Liver (tissue), 9 donors: ENCODE measurements around the gene CMTM6. TPM values are rescaled to one million over a fixed set of nuclear protein-coding genes. Genes with fewer than 3 reads are reported as not detected.
"Not testable (repeated sequence)": the region's sequence is repeated elsewhere in the genome, so short reads cannot be mapped to it uniquely, and the experiment has no call there.

Experiments used
- DNase-seq: peaks from one replicate; pipeline ENCODE4 v3.0.0-alpha.2; 2017; ENCODE audit warnings: low spot score
- H3K27ac ChIP-seq, 2 donors: one replicate each; pipeline ENCODE4 v1.7.0; 2013; ENCODE audit warnings: inconsistent platforms in 2 of 2, low read length in 2 of 2, control low read depth in 1 of 2, low read depth in 1 of 2, mild to moderate bottlenecking in 1 of 2
- H3K27me3 ChIP-seq, 4 donors: one replicate each; pipeline versions ENCODE4 v1.6.1 to v1.7.0; 2013; ENCODE audit warnings: low read length in 3 of 4, inconsistent platforms in 1 of 4, mild to moderate bottlenecking in 1 of 4, moderate library complexity in 1 of 4; ENCODE audit not compliant: control insufficient read depth in 4 of 4, insufficient read depth in 4 of 4
- H3K36me3 ChIP-seq, 4 donors: one replicate each; pipeline versions ENCODE4 v1.6.1 to v1.7.0; 2013; ENCODE audit warnings: low read length in 3 of 4, mild to moderate bottlenecking in 3 of 4, low read depth in 1 of 4, moderate library complexity in 1 of 4; ENCODE audit not compliant: control insufficient read depth in 4 of 4, insufficient read depth in 3 of 4
- H3K4me1 ChIP-seq, 4 donors: one replicate each; pipeline versions ENCODE4 v1.6.1 to v1.7.0; 2013; ENCODE audit warnings: low read length in 3 of 4, mild to moderate bottlenecking in 3 of 4, moderate library complexity in 1 of 4; ENCODE audit not compliant: control insufficient read depth in 4 of 4, insufficient read depth in 4 of 4
- H3K4me3 ChIP-seq, 3 donors: one replicate each; pipeline versions ENCODE4 v1.6.1 to v1.7.0; 2013; ENCODE audit warnings: low read length in 3 of 3, control low read depth in 1 of 3, low read depth in 1 of 3, mild to moderate bottlenecking in 1 of 3
- H3K9ac ChIP-seq, 2 donors: one replicate each; pipeline ENCODE4 v1.7.0; 2013; ENCODE audit warnings: low read length in 2 of 2, mild to moderate bottlenecking in 2 of 2, moderate library complexity in 2 of 2, control low read depth in 1 of 2, low read depth in 1 of 2
- H3K9me3 ChIP-seq, 4 donors: one replicate each; pipeline versions ENCODE4 v1.6.1 to v1.7.0; 2013; ENCODE audit warnings: low read length in 3 of 4; ENCODE audit not compliant: control insufficient read depth in 4 of 4
- FOXA1 ChIP-seq: IDR thresholded peaks from 2 replicates; pipeline ENCODE4 v1.6.1; 2016; ENCODE audit warnings: antibody characterized with exemption
- FOXA2 ChIP-seq: IDR thresholded peaks from 2 replicates; pipeline ENCODE4 v1.6.1; 2016; ENCODE audit warnings: antibody characterized with exemption
- GABPA ChIP-seq, 2 donors: IDR thresholded peaks in 1 of 2; conservative IDR thresholded peaks in 1 of 2; 2 replicates each; pipeline ENCODE4 v1.6.1; 2016; ENCODE audit warnings: antibody characterized with exemption in 2 of 2, mild to moderate bottlenecking in 1 of 2, moderate library complexity in 1 of 2
- HNF4G ChIP-seq: IDR thresholded peaks from 2 replicates; pipeline ENCODE4 v1.6.1; 2016; ENCODE audit warnings: antibody characterized with exemption
- JUND ChIP-seq, 2 donors: IDR thresholded peaks; 2 replicates each; pipeline ENCODE4 v1.6.1; 2016; ENCODE audit warnings: antibody characterized with exemption in 2 of 2
- NR2F2 ChIP-seq: IDR thresholded peaks from 2 replicates; pipeline ENCODE4 v1.6.1; 2016; ENCODE audit warnings: antibody characterized with exemption
- RAD21 ChIP-seq, 2 donors: IDR thresholded peaks; 2 replicates each; pipeline ENCODE4 v1.6.1; 2016; ENCODE audit warnings: antibody characterized with exemption in 2 of 2, mild to moderate bottlenecking in 2 of 2
- SP1 ChIP-seq: IDR thresholded peaks from 2 replicates; pipeline ENCODE4 v1.6.1; 2018; ENCODE audit warnings: antibody characterized with exemption, mild to moderate bottlenecking
- TAF1 ChIP-seq: conservative IDR thresholded peaks from 2 replicates; pipeline ENCODE4 v1.6.1; 2016; ENCODE audit warnings: antibody characterized with exemption, mild to moderate bottlenecking
- WGBS: extraction: QIAGEN DNeasy Blood & Tissue Kit; methylation state at CpG from one replicate; pipeline ENCODE4 v1.1.7; 2013; 5-methylcytosine and 5-hydroxymethylcytosine counted together
- polyA plus RNA-seq, 2 donors: library from polyadenylated mRNA; stranded (reverse) in 1 of 2; unstranded in 1 of 2; fragments of 200-250 nt in 1 of 2; fragments of >200 nt in 1 of 2; fragmentation: Nextera tagmentation in 1 of 2; extraction: Ambion mirVana in 1 of 2; gene quantifications; one replicate each; pipeline versions ENCODE4 v1.2.1 to v1.2.3, GENCODE V29; 2013 to 2015
- total RNA-seq, 2 donors: library from RNA; depleted of rRNA; stranded (reverse); fragments of >200 nt; gene quantifications; one replicate each; pipeline ENCODE4 v1.2.3, GENCODE V29; 2014
- TF ChIP-seq, protein P1 (sequence below): IDR thresholded peaks from 2 replicates; pipeline ENCODE4 v1.6.1; 2016; ENCODE audit warnings: antibody characterized with exemption, mild to moderate bottlenecking
- TF ChIP-seq, protein P2 (sequence below): fragments of 150-350 bp; IDR thresholded peaks from 2 replicates; pipeline ENCODE4 v1.5.1; 2017; ENCODE audit warnings: improper control_type of control experiment, low read depth, low read length; ENCODE audit not compliant: missing input control
- TF ChIP-seq, protein P3 (sequence below): IDR thresholded peaks from 2 replicates; pipeline ENCODE4 v1.6.1; 2016; ENCODE audit warnings: antibody characterized with exemption
- TF ChIP-seq, protein P4 (sequence below): IDR thresholded peaks from 2 replicates; pipeline ENCODE4 v1.6.1; 2016; ENCODE audit warnings: antibody characterized with exemption
- donor health status: healthy.
- donor health status: healthy.
- donor health status: healthy.
- donor health status: healthy.
- donor health status: healthy.

The CMTM6 gene
- total and polyA plus RNA-seq, 4 donors, result 45.7 to 77.9 (median 51.8) TPM

DNA sequence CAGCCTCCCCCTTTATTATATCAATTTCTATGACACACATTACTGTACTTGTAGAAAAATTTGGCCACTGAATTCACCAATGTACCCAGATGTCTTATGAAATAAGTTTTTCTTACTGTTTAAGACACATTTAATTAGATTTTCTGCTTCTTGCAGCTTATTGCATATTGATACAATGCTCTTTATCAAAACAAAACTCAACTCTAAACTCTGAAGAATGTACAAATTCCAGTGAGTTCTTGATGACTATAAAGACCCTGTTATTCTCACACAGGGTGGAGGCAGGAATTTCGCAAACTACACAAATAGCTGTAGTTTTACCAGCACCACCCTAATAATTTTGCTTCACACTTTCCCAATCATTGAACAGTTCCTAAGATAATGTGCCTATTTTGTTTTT lies 22.0 kb downstream of the CMTM6 start (continued):
- TF ChIP-seq, protein P1, sequence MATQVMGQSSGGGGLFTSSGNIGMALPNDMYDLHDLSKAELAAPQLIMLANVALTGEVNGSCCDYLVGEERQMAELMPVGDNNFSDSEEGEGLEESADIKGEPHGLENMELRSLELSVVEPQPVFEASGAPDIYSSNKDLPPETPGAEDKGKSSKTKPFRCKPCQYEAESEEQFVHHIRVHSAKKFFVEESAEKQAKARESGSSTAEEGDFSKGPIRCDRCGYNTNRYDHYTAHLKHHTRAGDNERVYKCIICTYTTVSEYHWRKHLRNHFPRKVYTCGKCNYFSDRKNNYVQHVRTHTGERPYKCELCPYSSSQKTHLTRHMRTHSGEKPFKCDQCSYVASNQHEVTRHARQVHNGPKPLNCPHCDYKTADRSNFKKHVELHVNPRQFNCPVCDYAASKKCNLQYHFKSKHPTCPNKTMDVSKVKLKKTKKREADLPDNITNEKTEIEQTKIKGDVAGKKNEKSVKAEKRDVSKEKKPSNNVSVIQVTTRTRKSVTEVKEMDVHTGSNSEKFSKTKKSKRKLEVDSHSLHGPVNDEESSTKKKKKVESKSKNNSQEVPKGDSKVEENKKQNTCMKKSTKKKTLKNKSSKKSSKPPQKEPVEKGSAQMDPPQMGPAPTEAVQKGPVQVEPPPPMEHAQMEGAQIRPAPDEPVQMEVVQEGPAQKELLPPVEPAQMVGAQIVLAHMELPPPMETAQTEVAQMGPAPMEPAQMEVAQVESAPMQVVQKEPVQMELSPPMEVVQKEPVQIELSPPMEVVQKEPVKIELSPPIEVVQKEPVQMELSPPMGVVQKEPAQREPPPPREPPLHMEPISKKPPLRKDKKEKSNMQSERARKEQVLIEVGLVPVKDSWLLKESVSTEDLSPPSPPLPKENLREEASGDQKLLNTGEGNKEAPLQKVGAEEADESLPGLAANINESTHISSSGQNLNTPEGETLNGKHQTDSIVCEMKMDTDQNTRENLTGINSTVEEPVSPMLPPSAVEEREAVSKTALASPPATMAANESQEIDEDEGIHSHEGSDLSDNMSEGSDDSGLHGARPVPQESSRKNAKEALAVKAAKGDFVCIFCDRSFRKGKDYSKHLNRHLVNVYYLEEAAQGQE, result no peak
- no peak for TF ChIP-seq FOXA1
- no peak for TF ChIP-seq SP1
- TF ChIP-seq HNF4G, result no peak
- no peak for TF ChIP-seq NR2F2

DNA sequence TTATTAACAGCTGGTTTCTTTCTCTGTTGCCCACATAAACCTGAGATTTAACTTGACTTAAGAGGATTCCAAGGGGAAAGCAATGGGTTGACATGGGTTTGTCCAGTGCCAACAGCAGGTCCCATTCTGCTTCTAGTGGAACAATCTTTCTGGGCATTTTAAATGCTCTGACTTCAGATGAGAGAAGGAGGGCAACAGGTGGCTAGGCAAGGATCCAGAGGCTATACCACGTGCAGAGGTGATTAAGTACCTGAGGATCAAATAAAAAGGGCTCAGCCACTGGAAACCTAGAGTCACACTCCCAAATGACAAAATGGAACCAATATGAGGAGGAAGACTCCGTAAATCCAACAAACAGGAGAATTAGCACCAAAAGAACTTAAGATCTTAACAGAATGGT lies 28.5 kb downstream of the CMTM6 start:
- no peak overlapping the region for H3K4me3 ChIP-seq

DNA sequence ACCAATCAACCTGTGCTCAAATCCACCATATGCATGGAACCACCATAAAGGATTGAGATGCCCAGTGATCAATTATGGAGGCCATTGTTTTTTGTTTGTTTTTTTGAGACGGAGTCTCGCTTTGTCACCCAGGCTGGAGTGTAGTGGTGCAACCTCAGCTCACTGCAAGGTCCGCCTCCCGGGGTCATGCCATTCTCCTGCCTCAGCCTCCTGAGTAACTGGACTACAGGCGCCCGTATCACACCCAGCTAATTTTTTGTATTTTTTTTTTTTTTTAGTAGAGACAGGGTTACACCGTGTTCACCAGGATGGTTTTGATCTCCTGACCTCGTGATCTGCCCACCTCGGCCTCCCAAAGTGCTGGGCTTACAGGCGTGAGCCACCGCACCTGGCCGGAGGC lies 30.5 kb downstream of the CMTM6 start:
- H3K36me3 ChIP-seq, H3K9ac ChIP-seq: not testable (repeated sequence)

More for the DNA sequence above, 28.5 kb downstream of the CMTM6 start:
- Histone ChIP-seq H3K27ac (no peak overlapping the region), H3K27me3 (no peaks in the 10 kb centered on the region), H3K4me1 (peaks cover 0 to 14% (median 7%) of the 10 kb centered on the region in 4 donors), H3K9me3 (no peaks in the 10 kb centered on the region), H3K9ac (no peak overlapping the region), H3K36me3 (peaks cover 0 to 8% (median 4%) of the 10 kb centered on the region in 4 donors)
- TF ChIP-seq, protein P2, sequence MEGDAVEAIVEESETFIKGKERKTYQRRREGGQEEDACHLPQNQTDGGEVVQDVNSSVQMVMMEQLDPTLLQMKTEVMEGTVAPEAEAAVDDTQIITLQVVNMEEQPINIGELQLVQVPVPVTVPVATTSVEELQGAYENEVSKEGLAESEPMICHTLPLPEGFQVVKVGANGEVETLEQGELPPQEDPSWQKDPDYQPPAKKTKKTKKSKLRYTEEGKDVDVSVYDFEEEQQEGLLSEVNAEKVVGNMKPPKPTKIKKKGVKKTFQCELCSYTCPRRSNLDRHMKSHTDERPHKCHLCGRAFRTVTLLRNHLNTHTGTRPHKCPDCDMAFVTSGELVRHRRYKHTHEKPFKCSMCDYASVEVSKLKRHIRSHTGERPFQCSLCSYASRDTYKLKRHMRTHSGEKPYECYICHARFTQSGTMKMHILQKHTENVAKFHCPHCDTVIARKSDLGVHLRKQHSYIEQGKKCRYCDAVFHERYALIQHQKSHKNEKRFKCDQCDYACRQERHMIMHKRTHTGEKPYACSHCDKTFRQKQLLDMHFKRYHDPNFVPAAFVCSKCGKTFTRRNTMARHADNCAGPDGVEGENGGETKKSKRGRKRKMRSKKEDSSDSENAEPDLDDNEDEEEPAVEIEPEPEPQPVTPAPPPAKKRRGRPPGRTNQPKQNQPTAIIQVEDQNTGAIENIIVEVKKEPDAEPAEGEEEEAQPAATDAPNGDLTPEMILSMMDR, result no peak
- TF ChIP-seq RAD21 (IDR thresholded peaks at IDR 0.05) (no peak), GABPA (IDR thresholded peaks at IDR 0.05 in 1 of 2, conservative IDR thresholded peaks at IDR 0.05 in 1 of 2) (no peak), HNF4G (no peak), NR2F2 (no peak), FOXA2 (no peak), JUND (IDR thresholded peaks at IDR 0.05) (no peak), TAF1 (no peak)
- TF ChIP-seq, protein P3, sequence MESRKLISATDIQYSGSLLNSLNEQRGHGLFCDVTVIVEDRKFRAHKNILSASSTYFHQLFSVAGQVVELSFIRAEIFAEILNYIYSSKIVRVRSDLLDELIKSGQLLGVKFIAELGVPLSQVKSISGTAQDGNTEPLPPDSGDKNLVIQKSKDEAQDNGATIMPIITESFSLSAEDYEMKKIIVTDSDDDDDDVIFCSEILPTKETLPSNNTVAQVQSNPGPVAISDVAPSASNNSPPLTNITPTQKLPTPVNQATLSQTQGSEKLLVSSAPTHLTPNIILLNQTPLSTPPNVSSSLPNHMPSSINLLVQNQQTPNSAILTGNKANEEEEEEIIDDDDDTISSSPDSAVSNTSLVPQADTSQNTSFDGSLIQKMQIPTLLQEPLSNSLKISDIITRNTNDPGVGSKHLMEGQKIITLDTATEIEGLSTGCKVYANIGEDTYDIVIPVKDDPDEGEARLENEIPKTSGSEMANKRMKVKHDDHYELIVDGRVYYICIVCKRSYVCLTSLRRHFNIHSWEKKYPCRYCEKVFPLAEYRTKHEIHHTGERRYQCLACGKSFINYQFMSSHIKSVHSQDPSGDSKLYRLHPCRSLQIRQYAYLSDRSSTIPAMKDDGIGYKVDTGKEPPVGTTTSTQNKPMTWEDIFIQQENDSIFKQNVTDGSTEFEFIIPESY, result no peak
- TF ChIP-seq, protein P4, sequence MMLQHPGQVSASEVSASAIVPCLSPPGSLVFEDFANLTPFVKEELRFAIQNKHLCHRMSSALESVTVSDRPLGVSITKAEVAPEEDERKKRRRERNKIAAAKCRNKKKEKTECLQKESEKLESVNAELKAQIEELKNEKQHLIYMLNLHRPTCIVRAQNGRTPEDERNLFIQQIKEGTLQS, result no peak
- WGBS, result 97% methylated on average over 2 of the region's 2 CpGs
- DNase-seq, result no peak

More for the DNA sequence above, 30.5 kb downstream of the CMTM6 start:
- H3K4me3 ChIP-seq, H3K9me3 ChIP-seq, H3K27me3 ChIP-seq, H3K27ac ChIP-seq, DNase-seq: not testable (repeated sequence)
- WGBS, result 94% methylated on average over 12 of the region's 12 CpGs
- peaks cover 2 to 26% (median 13%) of the 10 kb centered on the region in 4 donors for H3K4me1 ChIP-seq
